Measurements from ENCODE around the gene NELL1. TPM values are rescaled to one million over a fixed set of nuclear protein-coding genes. Genes with fewer than 3 reads are reported as not detected.

NELL1 gene
- total RNA-seq, 1 experiment from 2014 or later: 0.22 TPM

DNA sequence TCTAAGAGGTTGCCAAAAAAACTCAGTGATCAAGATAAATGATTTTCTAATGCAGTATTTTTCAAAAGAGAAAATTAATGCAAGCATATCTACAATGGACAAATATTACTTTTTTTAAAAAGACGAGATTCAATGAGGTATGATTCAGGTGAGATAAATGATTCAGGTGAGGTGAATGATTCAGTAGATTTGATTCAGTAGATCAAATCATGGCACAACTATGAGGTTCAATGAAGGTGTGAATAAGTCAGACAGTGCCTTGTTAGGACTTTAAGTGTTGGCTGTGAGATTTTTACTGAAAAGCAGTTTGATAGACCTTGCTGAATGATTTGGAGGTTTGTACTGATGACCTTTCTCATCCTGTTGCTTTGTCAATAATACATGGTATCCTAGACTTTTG is 742.2 kb downstream of the NELL1 start:
- Histone ChIP-seq H3K56ac (ENCODE audit: insufficient read length, low read depth, low read length) (no peak overlapping the region), H4K20me1 (ENCODE audit: control insufficient read depth, insufficient read depth, insufficient read length) (no peaks in the 10 kb centered on the region), H2BK5ac (ENCODE audit: insufficient read length, low read length) (no peak overlapping the region), H3K79me1 (ENCODE audit: insufficient read depth, low read depth, low read length, poor library complexity, severe bottlenecking) (no peaks in the 10 kb centered on the region), H3K27ac (ENCODE audit: insufficient read length, low read depth, low read length) (no peak overlapping the region), H3K23ac (ENCODE audit: insufficient read length, low read depth, low read length) (no peak overlapping the region), H4K91ac (ENCODE audit: insufficient read length, low read depth, low read length) (no peak overlapping the region), H2AFZ (ENCODE audit: low read length) (no peak overlapping the region), H4K5ac (ENCODE audit: insufficient read length, low read depth, low read length) (no peak overlapping the region), H3K79me2 (ENCODE audit: insufficient read depth, low read length) (no peaks in the 10 kb centered on the region), H3T11ph (ENCODE audit: low read length) (no peak overlapping the region), H3K27me3 (ENCODE audit: insufficient read depth, low read length) (no peaks in the 10 kb centered on the region), H3K14ac (ENCODE audit: insufficient read depth, low read length) (no peak overlapping the region), H2BK12ac (ENCODE audit: insufficient read length, low read depth, low read length) (no peak overlapping the region), H2BK20ac (ENCODE audit: low read depth, low read length, poor library complexity, severe bottlenecking) (no peak overlapping the region), H3K4me1 (ENCODE audit: insufficient read depth, low read length) (peaks cover 3% of the 10 kb centered on the region; the same call in 1 of the 2 replicates), H4K8ac (replicated peaks; ENCODE audit: insufficient read length, low read depth, low read length) (no peak overlapping the region), H3K9me3 (ENCODE audit: control insufficient read depth, low read depth, low read length) (no peaks in the 10 kb centered on the region), H3K18ac (ENCODE audit: insufficient read length, low read depth, low read length) (no peak overlapping the region), H2AK5ac (ENCODE audit: insufficient read length, low read length) (no peak overlapping the region), H3K4ac (ENCODE audit: low read depth, low read length) (no peak overlapping the region), H3K4me2 (ENCODE audit: insufficient read depth, insufficient read length, low read length) (no peak overlapping the region), H3K9ac (ENCODE audit: extremely low read depth, insufficient read length, low read length) (no peak overlapping the region), H3K23me2 (ENCODE audit: insufficient read length, low read depth, low read length, poor library complexity, severe bottlenecking) (no peaks in the 10 kb centered on the region), H2BK15ac (ENCODE audit: low read depth, low read length) (no peak overlapping the region), H2BK120ac (ENCODE audit: low read depth, low read length, poor library complexity, severe bottlenecking) (no peak overlapping the region)
- DNase-seq: no peak
- Mint-ChIP-seq H3K27ac (no peak overlapping the region), H3K9me3 (no peaks in the 10 kb centered on the region), H3K4me1 (peaks cover 8% of the 10 kb centered on the region in 2 experiments), H3K27me3 (ENCODE audit: low read depth) (no peaks in the 10 kb centered on the region), H3K36me3 (ENCODE audit: insufficient read depth in 1 of 3, low read depth in 3 of 3) (no peaks in the 10 kb centered on the region), H3K4me3 (no peak overlapping the region)
- TF ChIP-seq, protein P1, sequence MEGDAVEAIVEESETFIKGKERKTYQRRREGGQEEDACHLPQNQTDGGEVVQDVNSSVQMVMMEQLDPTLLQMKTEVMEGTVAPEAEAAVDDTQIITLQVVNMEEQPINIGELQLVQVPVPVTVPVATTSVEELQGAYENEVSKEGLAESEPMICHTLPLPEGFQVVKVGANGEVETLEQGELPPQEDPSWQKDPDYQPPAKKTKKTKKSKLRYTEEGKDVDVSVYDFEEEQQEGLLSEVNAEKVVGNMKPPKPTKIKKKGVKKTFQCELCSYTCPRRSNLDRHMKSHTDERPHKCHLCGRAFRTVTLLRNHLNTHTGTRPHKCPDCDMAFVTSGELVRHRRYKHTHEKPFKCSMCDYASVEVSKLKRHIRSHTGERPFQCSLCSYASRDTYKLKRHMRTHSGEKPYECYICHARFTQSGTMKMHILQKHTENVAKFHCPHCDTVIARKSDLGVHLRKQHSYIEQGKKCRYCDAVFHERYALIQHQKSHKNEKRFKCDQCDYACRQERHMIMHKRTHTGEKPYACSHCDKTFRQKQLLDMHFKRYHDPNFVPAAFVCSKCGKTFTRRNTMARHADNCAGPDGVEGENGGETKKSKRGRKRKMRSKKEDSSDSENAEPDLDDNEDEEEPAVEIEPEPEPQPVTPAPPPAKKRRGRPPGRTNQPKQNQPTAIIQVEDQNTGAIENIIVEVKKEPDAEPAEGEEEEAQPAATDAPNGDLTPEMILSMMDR (conservative IDR thresholded peaks at IDR 0.05): no peak
- WGBS (ENCODE audit: extremely low coverage, insufficient read length, low lambda C conversion rate): no CpG with 5 or more reads among the region's 1 CpG

All from H9 (cell line).